Measurements from ENCODE around the gene TUBGCP6.

Gene TUBGCP6

GRCh38 chr22:50255099-50255498, 10.3 kb upstream of the TUBGCP6 start:
- H3K27me3 Mint-ChIP-seq = peaks cover 26% of the 10 kb centered on the region
- H3K4me3 Mint-ChIP-seq = no peak overlapping the region
- H3K4me1 Mint-ChIP-seq (ENCODE audit: low read depth) = peaks cover 15% of the 10 kb centered on the region
- no peaks in the 10 kb centered on the region for H3K9me3 Mint-ChIP-seq
- intact Hi-C loops (cut with micrococcal nuclease) = no loop called here
- no peak overlapping the region for H3K27ac Mint-ChIP-seq
- H3K36me3 Mint-ChIP-seq (ENCODE audit: low read depth) = peaks cover 2% of the 10 kb centered on the region

- Mint-ChIP-seq H3K36me3 (ENCODE audit: low read depth) (peaks cover 12% of the 10 kb centered on the region), H3K27me3 (peaks cover 15% of the 10 kb centered on the region), H3K27ac (no peak overlapping the region), H3K4me3 (no peak overlapping the region), H3K9me3 (no peaks in the 10 kb centered on the region), H3K4me1 (ENCODE audit: low read depth) (peaks cover 24% of the 10 kb centered on the region)
- intact Hi-C loops (cut with micrococcal nuclease) = loop anchor here (2.0 to 5.0 kb wide), 2 partner anchors 89 to 368 kb away; partner anchors contain the start of gene PPP6R2
Measured at GRCh38 chr22:50253941-50254340, 9.1 kb upstream of the TUBGCP6 start.

- peaks cover 8% of the 10 kb centered on the region for H3K27me3 Mint-ChIP-seq
- H3K36me3 Mint-ChIP-seq (ENCODE audit: low read depth) = peaks cover 19% of the 10 kb centered on the region
- no peak overlapping the region for H3K4me3 Mint-ChIP-seq
- peaks cover 24% of the 10 kb centered on the region for H3K4me1 Mint-ChIP-seq (ENCODE audit: low read depth)
- H3K27ac Mint-ChIP-seq = no peak overlapping the region
- no peaks in the 10 kb centered on the region for H3K9me3 Mint-ChIP-seq
- intact Hi-C loops (cut with micrococcal nuclease) = loop anchor here (2.0 to 5.0 kb wide), 2 partner anchors 90 to 369 kb away; partner anchors contain the start of gene PPP6R2
Measured at GRCh38 chr22:50253046-50253915, 8.5 kb upstream of the TUBGCP6 start.

GRCh38 chr22:50252082-50253045, 7.5 kb upstream of the TUBGCP6 start:
- Mint-ChIP-seq H3K36me3 (ENCODE audit: low read depth) (peaks cover 28% of the 10 kb centered on the region), H3K27ac (no peak overlapping the region), H3K27me3 (peaks cover 2% of the 10 kb centered on the region), H3K4me1 (ENCODE audit: low read depth) (peaks cover 33% of the 10 kb centered on the region), H3K9me3 (no peaks in the 10 kb centered on the region), H3K4me3 (peak overlapping the region; percentile 83)
- intact Hi-C loops (cut with micrococcal nuclease) = loop anchor here (1.0 to 5.0 kb wide), 3 partner anchors 90 to 370 kb away; partner anchors contain the start of gene PPP6R2

- Mint-ChIP-seq H3K27ac (peak overlapping the region; percentile 55), H3K27me3 (no peaks in the 10 kb centered on the region), H3K4me3 (peak overlapping the region; percentile 83), H3K9me3 (no peaks in the 10 kb centered on the region), H3K4me1 (ENCODE audit: low read depth) (peaks cover 37% of the 10 kb centered on the region), H3K36me3 (ENCODE audit: low read depth) (peaks cover 36% of the 10 kb centered on the region)
- intact Hi-C loops (cut with micrococcal nuclease) = loop anchor here (1.0 to 5.0 kb wide), 3 partner anchors 91 to 371 kb away; partner anchors contain the start of gene PPP6R2
Measured at GRCh38 chr22:50251477-50252081, 6.8 kb upstream of the TUBGCP6 start.

- Mint-ChIP-seq H3K9me3 (no peaks in the 10 kb centered on the region), H3K27ac (peak within 1 kb of the TSS; percentile 61), H3K4me1 (ENCODE audit: low read depth) (peaks cover 45% of the 10 kb centered on the region), H3K36me3 (ENCODE audit: low read depth) (peaks cover 43% of the 10 kb centered on the region), H3K27me3 (no peaks in the 10 kb centered on the region), H3K4me3 (peak within 1 kb of the TSS; percentile 83)
- intact Hi-C loops (cut with micrococcal nuclease) = loop anchor here (5.0 kb wide), 1 partner anchor 371 kb away; no protein-coding TSS in a partner anchor
Measured at GRCh38 chr22:50250555-50251476, 6.0 kb upstream of the TUBGCP6 start, which contains the start of gene HDAC10. Gene HDAC10 (minus strand): TSS chr22:50251265. CDS start chr22:50251032, 233 bp downstream.

GRCh38 chr22:50250249-50250554, 5.4 kb upstream of the TUBGCP6 start:
- Mint-ChIP-seq H3K36me3 (ENCODE audit: low read depth) (peaks cover 48% of the 10 kb centered on the region), H3K4me3 (peak overlapping the region; percentile 83), H3K27me3 (no peaks in the 10 kb centered on the region), H3K27ac (peak overlapping the region; percentile 61), H3K9me3 (no peaks in the 10 kb centered on the region), H3K4me1 (ENCODE audit: low read depth) (peaks cover 49% of the 10 kb centered on the region)
- intact Hi-C loops (cut with micrococcal nuclease) = loop anchor here (5.0 kb wide), 1 partner anchor 372 kb away; no protein-coding TSS in a partner anchor

GRCh38 chr22:50249341-50250248, 4.8 kb upstream of the TUBGCP6 start:
- H3K4me1 Mint-ChIP-seq (ENCODE audit: low read depth) = peaks cover 54% of the 10 kb centered on the region
- intact Hi-C loops (cut with micrococcal nuclease) = loop anchor here (5.0 kb wide), 1 partner anchor 373 kb away; no protein-coding TSS in a partner anchor
- peak overlapping the region; percentile 83 for H3K4me3 Mint-ChIP-seq
- no peaks in the 10 kb centered on the region for H3K27me3 Mint-ChIP-seq
- peaks cover 54% of the 10 kb centered on the region for H3K36me3 Mint-ChIP-seq (ENCODE audit: low read depth)
- no peaks in the 10 kb centered on the region for H3K9me3 Mint-ChIP-seq
- H3K27ac Mint-ChIP-seq = peak overlapping the region; percentile 61

GRCh38 chr22:50248196-50249081, 3.6 kb upstream of the TUBGCP6 start:
- intact Hi-C loops (cut with micrococcal nuclease) = no loop called here
- peaks cover 63% of the 10 kb centered on the region for H3K4me1 Mint-ChIP-seq (ENCODE audit: low read depth)
- no peaks in the 10 kb centered on the region for H3K9me3 Mint-ChIP-seq
- no peaks in the 10 kb centered on the region for H3K27me3 Mint-ChIP-seq
- peak overlapping the region; percentile 45 for H3K27ac Mint-ChIP-seq
- no peak overlapping the region for H3K4me3 Mint-ChIP-seq
- H3K36me3 Mint-ChIP-seq (ENCODE audit: low read depth) = peaks cover 58% of the 10 kb centered on the region

- H3K27me3 Mint-ChIP-seq = no peaks in the 10 kb centered on the region
- no peak overlapping the region for H3K4me3 Mint-ChIP-seq
- H3K27ac Mint-ChIP-seq = peak overlapping the region; percentile 45
- H3K9me3 Mint-ChIP-seq = no peaks in the 10 kb centered on the region
- H3K36me3 Mint-ChIP-seq (ENCODE audit: low read depth) = peaks cover 58% of the 10 kb centered on the region
- intact Hi-C loops (cut with micrococcal nuclease) = no loop called here
- peaks cover 70% of the 10 kb centered on the region for H3K4me1 Mint-ChIP-seq (ENCODE audit: low read depth)
Measured at GRCh38 chr22:50247748-50248147, 2.9 kb upstream of the TUBGCP6 start.
